SU-DHL-6 (cell line): Measurements from ENCODE around the gene LRPAP1.

Source experiments
- CTCF ChIP-seq: fragments of 200-600 bp; sonication (generic); IDR thresholded peaks from one replicate; pipeline ENCODE4 v1.5.1; 2017; ENCODE audit warnings: antibody characterized with exemption, mild to moderate bottlenecking, low read length, moderate library complexity; ENCODE audit not compliant: insufficient read depth, poor library complexity, severe bottlenecking
- EZH2phosphoT487 ChIP-seq: fragments of 200-600 bp; sonication (generic), shearing (Covaris generic); conservative IDR thresholded peaks from 2 replicates; pipeline ENCODE4 v1.6.1; 2018; ENCODE audit warnings: mild to moderate bottlenecking, antibody characterized with exemption, low read length, moderate library complexity, mixed read lengths

DNA sequence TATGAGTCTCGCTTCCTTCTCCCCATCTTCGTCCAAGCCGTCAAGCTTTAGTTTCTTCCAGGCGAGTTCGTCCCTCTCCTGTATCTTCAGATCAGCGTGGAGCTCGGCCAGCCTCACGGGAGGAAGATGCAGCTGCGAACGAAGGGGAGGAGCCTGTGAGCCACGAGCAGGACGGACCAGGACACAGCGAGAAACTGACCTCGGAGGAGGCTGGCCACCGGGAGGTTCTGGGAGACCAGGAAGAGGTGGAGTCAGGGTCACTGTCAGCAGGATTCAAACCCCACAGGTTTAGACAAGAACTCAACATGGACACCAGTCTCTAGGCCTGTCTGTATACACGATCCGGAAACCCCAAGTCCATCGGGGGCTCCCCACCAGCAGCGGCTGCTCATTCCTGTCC lies 7.3 kb downstream of the LRPAP1 start:
- TF ChIP-seq CTCF (no peak), EZH2phosphoT487 (no peak)
